Measurements from ENCODE around the gene SNX25.
"Not testable (repeated sequence)": the region's sequence is repeated elsewhere in the genome, so short reads cannot be mapped to it uniquely, and the experiment has no call there.

DNA sequence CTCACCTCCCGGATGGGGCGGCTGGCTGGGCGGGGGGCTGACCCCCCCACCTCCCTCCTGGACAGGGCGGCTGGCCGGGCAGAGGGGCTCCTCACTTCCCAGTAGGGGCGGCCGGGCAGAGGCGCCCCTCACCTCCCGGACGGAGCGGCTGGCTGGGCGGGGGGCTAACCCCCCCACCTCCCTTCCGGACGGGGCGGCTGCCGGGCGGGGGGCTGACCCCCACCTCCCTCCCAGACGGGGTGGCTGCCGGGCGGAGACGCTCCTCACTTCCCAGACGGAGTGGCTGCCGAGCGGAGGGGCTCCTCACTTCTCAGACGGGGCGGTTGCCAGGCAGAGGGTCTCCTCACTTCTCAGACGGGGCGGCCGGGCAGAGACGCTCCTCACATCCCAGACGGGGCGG, 31.1 kb downstream of the SNX25 start:
- not testable (repeated sequence) for TF ChIP-seq POLR2A (IDR thresholded peaks at IDR 0.05)
- TF ChIP-seq, protein P1, sequence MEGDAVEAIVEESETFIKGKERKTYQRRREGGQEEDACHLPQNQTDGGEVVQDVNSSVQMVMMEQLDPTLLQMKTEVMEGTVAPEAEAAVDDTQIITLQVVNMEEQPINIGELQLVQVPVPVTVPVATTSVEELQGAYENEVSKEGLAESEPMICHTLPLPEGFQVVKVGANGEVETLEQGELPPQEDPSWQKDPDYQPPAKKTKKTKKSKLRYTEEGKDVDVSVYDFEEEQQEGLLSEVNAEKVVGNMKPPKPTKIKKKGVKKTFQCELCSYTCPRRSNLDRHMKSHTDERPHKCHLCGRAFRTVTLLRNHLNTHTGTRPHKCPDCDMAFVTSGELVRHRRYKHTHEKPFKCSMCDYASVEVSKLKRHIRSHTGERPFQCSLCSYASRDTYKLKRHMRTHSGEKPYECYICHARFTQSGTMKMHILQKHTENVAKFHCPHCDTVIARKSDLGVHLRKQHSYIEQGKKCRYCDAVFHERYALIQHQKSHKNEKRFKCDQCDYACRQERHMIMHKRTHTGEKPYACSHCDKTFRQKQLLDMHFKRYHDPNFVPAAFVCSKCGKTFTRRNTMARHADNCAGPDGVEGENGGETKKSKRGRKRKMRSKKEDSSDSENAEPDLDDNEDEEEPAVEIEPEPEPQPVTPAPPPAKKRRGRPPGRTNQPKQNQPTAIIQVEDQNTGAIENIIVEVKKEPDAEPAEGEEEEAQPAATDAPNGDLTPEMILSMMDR (IDR thresholded peaks at IDR 0.05 in 4 of 5, conservative IDR thresholded peaks at IDR 0.05 in 1 of 5), result not testable (repeated sequence)

All from gastrocnemius medialis (tissue), 4 donors.